ENCODE measurements around the gene ROPN1L. TPM values are rescaled to one million over a fixed set of nuclear protein-coding genes. Genes with fewer than 3 reads are reported as not detected.

The ROPN1L gene
- polyA plus RNA-seq, 3 donors, result 1.5 to 2.1 (median 1.9) TPM

DNA sequence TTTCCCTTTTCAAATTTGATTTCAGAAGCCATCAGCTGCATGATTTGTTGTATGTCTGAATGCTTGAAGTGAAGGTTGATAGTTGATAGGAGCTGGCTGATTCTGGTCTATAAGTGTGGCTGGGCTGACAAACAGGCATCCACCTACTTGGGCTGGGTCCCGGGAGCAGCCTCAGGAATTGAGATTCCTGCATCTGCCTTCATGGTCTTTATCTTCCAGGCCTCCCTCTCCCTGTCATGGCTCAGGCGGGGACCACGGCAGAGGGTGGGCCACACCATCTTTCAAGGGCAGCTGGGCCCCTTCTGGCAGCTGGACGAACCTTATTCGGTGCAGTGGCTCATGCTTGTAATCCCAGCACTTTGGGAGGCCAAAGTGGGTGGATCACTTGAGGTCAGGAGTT is 55.9 kb downstream of the ROPN1L start:
- intact Hi-C loops (cut with micrococcal nuclease), result no loop called here
- no peak overlapping the region for H3K4me3 ChIP-seq (replicated peaks in 1 of 3; ENCODE audit: low read depth in 2 of 3, low read length in 3 of 3)
- H3K4me1 ChIP-seq (ENCODE audit: control insufficient read depth in 1 of 2, insufficient read depth in 2 of 2, low read length in 2 of 2), result peaks cover 0 to 5% of the 10 kb centered on the region in 2 donors
- no peaks in the 10 kb centered on the region for H4K20me1 ChIP-seq (ENCODE audit: insufficient read depth, low read length)
- H3K9ac ChIP-seq (ENCODE audit: insufficient read depth, low read length, poor library complexity, severe bottlenecking), result no peak overlapping the region
- Mint-ChIP-seq H3K36me3 (no peaks in the 10 kb centered on the region), H3K9me3 (peaks cover 11 to 26% (median 16%) of the 10 kb centered on the region in 7 donors), H3K27ac (no peak overlapping the region), H3K4me1 (peaks cover 9% of the 10 kb centered on the region), H3K27me3 (ENCODE audit: low read depth in 3 of 3) (peaks cover 0 to 5% (median 4%) of the 10 kb centered on the region in 3 donors), H3K4me3 (no peak overlapping the region)
- H3K36me3 ChIP-seq (replicated peaks in 1 of 2; ENCODE audit: control insufficient read depth in 1 of 2, insufficient read depth in 2 of 2, low read length in 2 of 2), result no peaks in the 10 kb centered on the region
- H3K79me2 ChIP-seq (ENCODE audit: insufficient read depth, low read length), result no peaks in the 10 kb centered on the region
- TF ChIP-seq, protein P1, sequence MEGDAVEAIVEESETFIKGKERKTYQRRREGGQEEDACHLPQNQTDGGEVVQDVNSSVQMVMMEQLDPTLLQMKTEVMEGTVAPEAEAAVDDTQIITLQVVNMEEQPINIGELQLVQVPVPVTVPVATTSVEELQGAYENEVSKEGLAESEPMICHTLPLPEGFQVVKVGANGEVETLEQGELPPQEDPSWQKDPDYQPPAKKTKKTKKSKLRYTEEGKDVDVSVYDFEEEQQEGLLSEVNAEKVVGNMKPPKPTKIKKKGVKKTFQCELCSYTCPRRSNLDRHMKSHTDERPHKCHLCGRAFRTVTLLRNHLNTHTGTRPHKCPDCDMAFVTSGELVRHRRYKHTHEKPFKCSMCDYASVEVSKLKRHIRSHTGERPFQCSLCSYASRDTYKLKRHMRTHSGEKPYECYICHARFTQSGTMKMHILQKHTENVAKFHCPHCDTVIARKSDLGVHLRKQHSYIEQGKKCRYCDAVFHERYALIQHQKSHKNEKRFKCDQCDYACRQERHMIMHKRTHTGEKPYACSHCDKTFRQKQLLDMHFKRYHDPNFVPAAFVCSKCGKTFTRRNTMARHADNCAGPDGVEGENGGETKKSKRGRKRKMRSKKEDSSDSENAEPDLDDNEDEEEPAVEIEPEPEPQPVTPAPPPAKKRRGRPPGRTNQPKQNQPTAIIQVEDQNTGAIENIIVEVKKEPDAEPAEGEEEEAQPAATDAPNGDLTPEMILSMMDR (IDR thresholded peaks at IDR 0.05), result no peak
- H3K9me3 ChIP-seq (replicated peaks in 1 of 2; ENCODE audit: control insufficient read depth in 1 of 2, insufficient read depth in 1 of 2, low read length in 2 of 2), result peaks cover 15 to 16% of the 10 kb centered on the region in 2 donors
- no peak overlapping the region for H2AFZ ChIP-seq (ENCODE audit: insufficient read depth, low read depth, low read length, poor library complexity, severe bottlenecking)
- no peaks in the 10 kb centered on the region for H3K27me3 ChIP-seq (ENCODE audit: control insufficient read depth in 2 of 2, insufficient read depth in 2 of 2, low read length in 2 of 2)
- DNase-seq, result no peak
- WGBS (ENCODE audit: insufficient coverage), result 100% methylated on average over 1 of the region's 5 CpGs
- no peak overlapping the region for H3K4me2 ChIP-seq (replicated peaks; ENCODE audit: extremely low read depth, low read length, poor library complexity, severe bottlenecking)
- H3K27ac ChIP-seq (ENCODE audit: low read depth in 1 of 2, low read length in 2 of 2), result no peak overlapping the region

DNA sequence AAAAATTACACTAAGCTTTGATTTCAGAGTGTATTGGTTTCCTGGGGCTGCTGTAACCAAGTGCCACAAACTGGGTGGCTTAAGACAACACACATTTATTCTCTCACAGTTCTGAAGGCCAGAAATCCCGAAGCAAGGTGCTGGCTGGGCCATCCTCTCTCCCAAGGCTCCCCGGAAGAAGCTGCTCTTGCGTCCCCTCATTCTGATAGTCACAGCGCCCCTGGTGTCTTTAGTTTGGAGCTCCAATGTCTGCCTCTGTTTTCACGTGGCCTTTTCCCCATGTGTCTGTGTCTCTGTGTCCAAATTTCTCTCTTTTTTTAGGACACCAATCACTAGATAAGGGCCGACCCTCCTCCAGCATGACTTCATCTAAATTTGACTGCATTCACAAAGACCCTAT is 56.7 kb downstream of the ROPN1L start:
- H3K9me3 Mint-ChIP-seq, result peaks cover 11 to 25% (median 16%) of the 10 kb centered on the region in 7 donors
- no peak for DNase-seq

More for the DNA sequence above, 56.7 kb downstream of the ROPN1L start:
- H3K4me1 ChIP-seq (ENCODE audit: control insufficient read depth in 1 of 2, insufficient read depth in 2 of 2, low read length in 2 of 2), result peaks cover 0 to 5% of the 10 kb centered on the region in 2 donors
- TF ChIP-seq, protein P1 (IDR thresholded peaks at IDR 0.05), result no peak
- peaks cover 15 to 16% of the 10 kb centered on the region in 2 donors for H3K9me3 ChIP-seq (replicated peaks in 1 of 2; ENCODE audit: control insufficient read depth in 1 of 2, insufficient read depth in 1 of 2, low read length in 2 of 2)
- no peak overlapping the region for H3K27ac ChIP-seq (ENCODE audit: low read depth in 1 of 2, low read length in 2 of 2)
- H3K27me3 Mint-ChIP-seq (ENCODE audit: low read depth in 3 of 3), result peaks cover 0 to 4% (median 3%) of the 10 kb centered on the region in 3 donors
- H3K9ac ChIP-seq (ENCODE audit: insufficient read depth, low read length, poor library complexity, severe bottlenecking), result no peak overlapping the region
- H4K20me1 ChIP-seq (ENCODE audit: insufficient read depth, low read length), result no peaks in the 10 kb centered on the region
- no peaks in the 10 kb centered on the region for H3K36me3 ChIP-seq (replicated peaks in 1 of 2; ENCODE audit: control insufficient read depth in 1 of 2, insufficient read depth in 2 of 2, low read length in 2 of 2)
- H3K27ac Mint-ChIP-seq, result no peak overlapping the region
- H3K4me1 Mint-ChIP-seq, result peaks cover 9% of the 10 kb centered on the region
- H3K4me3 Mint-ChIP-seq, result no peak overlapping the region
- no peak overlapping the region for H3K4me2 ChIP-seq (replicated peaks; ENCODE audit: extremely low read depth, low read length, poor library complexity, severe bottlenecking)
- H3K36me3 Mint-ChIP-seq, result no peaks in the 10 kb centered on the region
- no peaks in the 10 kb centered on the region for H3K27me3 ChIP-seq (ENCODE audit: control insufficient read depth in 2 of 2, insufficient read depth in 2 of 2, low read length in 2 of 2)
- H3K4me3 ChIP-seq (replicated peaks in 1 of 3; ENCODE audit: low read depth in 2 of 3, low read length in 3 of 3), result no peak overlapping the region
- intact Hi-C loops (cut with micrococcal nuclease), result no loop called here
- H2AFZ ChIP-seq (ENCODE audit: insufficient read depth, low read depth, low read length, poor library complexity, severe bottlenecking), result no peak overlapping the region
- 87% methylated on average over 5 of the region's 6 CpGs for WGBS (ENCODE audit: insufficient coverage)
- no peaks in the 10 kb centered on the region for H3K79me2 ChIP-seq (ENCODE audit: insufficient read depth, low read length)

All from CD14-positive monocyte (primary cell).